HepG2 (cell line): ENCODE results near the gene SETD3. TPM values are rescaled to one million over a fixed set of nuclear protein-coding genes. Genes with fewer than 3 reads are reported as not detected.

Experiments used
- ARID4A ChIP-seq: sonication (generic); formaldehyde crosslinking; IDR thresholded peaks from 2 replicates; pipeline ENCODE4 v1.5.0; 2020; ENCODE audit warnings: mild to moderate bottlenecking, missing genetic modification reagents, borderline replicate concordance
- ATM ChIP-seq: fragments of 450-650 bp; IDR thresholded peaks from 2 replicates; pipeline ENCODE4 v1.7.1; 2017; ENCODE audit warnings: mild to moderate bottlenecking, borderline replicate concordance
- CBX1 ChIP-seq: IDR thresholded peaks from one replicate; pipeline ENCODE4 v1.6.1; 2016; ENCODE audit warnings: antibody characterized with exemption, low read depth
- DNMT1 ChIP-seq: sonication (generic); formaldehyde crosslinking; IDR thresholded peaks from 2 replicates; pipeline ENCODE4 v1.5.1; 2020; ENCODE audit warnings: mild to moderate bottlenecking, missing genetic modification reagents
- FUBP1 ChIP-seq: sonication (generic); formaldehyde crosslinking; IDR thresholded peaks from 2 replicates; pipeline ENCODE4 v1.5.1; 2020; ENCODE audit warnings: missing genetic modification reagents, mild to moderate bottlenecking, borderline replicate concordance
- HMGXB3 ChIP-seq: sonication (generic); formaldehyde crosslinking; IDR thresholded peaks from 2 replicates; pipeline ENCODE4 v1.4.0; 2020; ENCODE audit warnings: missing genetic modification reagents, borderline replicate concordance
- KMT2A ChIP-seq: sonication (generic); formaldehyde crosslinking; IDR thresholded peaks from 2 replicates; pipeline ENCODE4 v1.4.0; 2020; ENCODE audit warnings: missing genetic modification reagents
- MEIS1 ChIP-seq: sonication (generic); formaldehyde crosslinking; IDR thresholded peaks from 2 replicates; pipeline ENCODE4 v1.9.0; 2021; ENCODE audit warnings: mild to moderate bottlenecking, missing genetic modification reagents, moderate library complexity, borderline replicate concordance
- NFIC ChIP-seq: IDR thresholded peaks from 2 replicates; pipeline ENCODE4 v1.6.1; 2012; ENCODE audit warnings: mild to moderate bottlenecking, low read length, inconsistent platforms
- RARG ChIP-seq: sonication (generic); formaldehyde crosslinking; IDR thresholded peaks from 2 replicates; pipeline ENCODE4 v1.4.0; 2020; ENCODE audit warnings: low read depth, mild to moderate bottlenecking, missing genetic modification reagents
- SALL1 ChIP-seq: sonication (generic); formaldehyde crosslinking; IDR thresholded peaks from 2 replicates; pipeline ENCODE4 v1.8.0; 2022; ENCODE audit warnings: mild to moderate bottlenecking, missing genetic modification reagents
- SNAPC2 ChIP-seq: sonication (generic); formaldehyde crosslinking; IDR thresholded peaks from 2 replicates; pipeline ENCODE4 v1.8.1; 2022; ENCODE audit warnings: mild to moderate bottlenecking, missing genetic modification reagents
- THYN1 ChIP-seq: sonication (generic); formaldehyde crosslinking; IDR thresholded peaks from 2 replicates; pipeline ENCODE4 v1.8.1; 2023; ENCODE audit warnings: low read depth, mild to moderate bottlenecking, moderate library complexity, missing genetic modification reagents, borderline replicate concordance
- ZBTB7A ChIP-seq: sonication (generic); formaldehyde crosslinking; IDR thresholded peaks from 2 replicates; pipeline ENCODE4 v1.8.0; 2022; ENCODE audit warnings: mild to moderate bottlenecking, missing genetic modification reagents
- ZNF644 ChIP-seq: IDR thresholded peaks from 2 replicates; pipeline ENCODE4 v1.6.1; 2016; ENCODE audit warnings: low read depth
- polyA plus RNA-seq, 8 experiments: library from polyadenylated mRNA; depleted of rRNA in 3 of 8; stranded (reverse) in 7 of 8; unstranded in 1 of 8; fragments of >200 nt; fragmentation: Illumina TruSeq in 4 of 8; extraction: Trizol in 4 of 8; gene quantifications; 2 replicates each; pipeline versions ENCODE4 v1.2.1 to v1.2.3, GENCODE V29; 2011 to 2016; ENCODE audit warnings: low read depth in 4 of 8, missing spikeins in 1 of 8, mixed read lengths in 1 of 8; ENCODE audit not compliant: insufficient read depth in 1 of 8
- total RNA-seq, 5 experiments: library from RNA; depleted of rRNA; stranded (reverse); fragments of >200 nt; fragmentation: Illumina TruSeq; extraction: Trizol; gene quantifications; 2 replicates each; pipeline ENCODE4 v1.2.3, GENCODE V29; 2016; ENCODE audit warnings: low read depth in 1 of 5

The SETD3 gene
- total and polyA plus RNA-seq, 2 of the 13 experiments (the other 11 are each of a cell fraction or from before 2014, with no cell fraction given): 30.3 to 67.1 TPM

- TF ChIP-seq HMGXB3 (CRISPR knock-in tag) (no peak), DNMT1 (CRISPR knock-in tag) (no peak), CBX1 (no peak), NFIC (no peak), KMT2A (CRISPR knock-in tag) (no peak), RARG (CRISPR knock-in tag) (no peak), ZBTB7A (CRISPR knock-in tag) (no peak), THYN1 (no peak), SNAPC2 (CRISPR knock-in tag) (no peak), SALL1 (CRISPR knock-in tag) (no peak; the same call in 1 of the 2 replicates), ARID4A (CRISPR knock-in tag) (no peak; the same call in 1 of the 2 replicates), MEIS1 (CRISPR knock-in tag) (no peak), ATM (no peak), FUBP1 (CRISPR knock-in tag) (no peak), ZNF644 (CRISPR knock-in tag) (no peak)
These were observed 38.0 kb upstream of the SETD3 start (continued) for GRCh38 chr14:99518441-99519346.
